Lower leg skin (tissue), 3 donors: Measurements from ENCODE around the gene IP6K3.

Experiments used
- POLR2A ChIP-seq, 2 donors: fragments of 450-650 bp; IDR thresholded peaks; one replicate each; pipeline ENCODE4 v1.6.1; 2016 to 2017; ENCODE audit warnings: antibody characterized with exemption in 2 of 2, mild to moderate bottlenecking in 1 of 2, moderate library complexity in 1 of 2
- TF ChIP-seq, protein P1 (sequence below), 3 donors: fragments of 450-650 bp; IDR thresholded peaks; one replicate each; pipeline ENCODE4 v1.5.1; 2016; ENCODE audit warnings: antibody characterized with exemption in 3 of 3, mild to moderate bottlenecking in 3 of 3, moderate library complexity in 2 of 3

GRCh38 chr6:33785778-33786177 lies 39.1 kb upstream of the IP6K3 start:
- no peak for TF ChIP-seq POLR2A (IDR thresholded peaks at IDR 0.05)
- TF ChIP-seq, protein P1, sequence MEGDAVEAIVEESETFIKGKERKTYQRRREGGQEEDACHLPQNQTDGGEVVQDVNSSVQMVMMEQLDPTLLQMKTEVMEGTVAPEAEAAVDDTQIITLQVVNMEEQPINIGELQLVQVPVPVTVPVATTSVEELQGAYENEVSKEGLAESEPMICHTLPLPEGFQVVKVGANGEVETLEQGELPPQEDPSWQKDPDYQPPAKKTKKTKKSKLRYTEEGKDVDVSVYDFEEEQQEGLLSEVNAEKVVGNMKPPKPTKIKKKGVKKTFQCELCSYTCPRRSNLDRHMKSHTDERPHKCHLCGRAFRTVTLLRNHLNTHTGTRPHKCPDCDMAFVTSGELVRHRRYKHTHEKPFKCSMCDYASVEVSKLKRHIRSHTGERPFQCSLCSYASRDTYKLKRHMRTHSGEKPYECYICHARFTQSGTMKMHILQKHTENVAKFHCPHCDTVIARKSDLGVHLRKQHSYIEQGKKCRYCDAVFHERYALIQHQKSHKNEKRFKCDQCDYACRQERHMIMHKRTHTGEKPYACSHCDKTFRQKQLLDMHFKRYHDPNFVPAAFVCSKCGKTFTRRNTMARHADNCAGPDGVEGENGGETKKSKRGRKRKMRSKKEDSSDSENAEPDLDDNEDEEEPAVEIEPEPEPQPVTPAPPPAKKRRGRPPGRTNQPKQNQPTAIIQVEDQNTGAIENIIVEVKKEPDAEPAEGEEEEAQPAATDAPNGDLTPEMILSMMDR (IDR thresholded peaks at IDR 0.05) = no peak
